GM20431 (cell line): ENCODE measurements around the gene SECTM1.

Source experiments
- in situ Hi-C: fragments of 300-500 bp; cut with MseI, MboI; formaldehyde crosslinking; loops from one replicate; pipeline ENCODE4 v1.15.0; 2020; ENCODE audit warnings: low sequenced_read_pairs; ENCODE audit not compliant: unreplicated experiment

SECTM1 gene

DNA sequence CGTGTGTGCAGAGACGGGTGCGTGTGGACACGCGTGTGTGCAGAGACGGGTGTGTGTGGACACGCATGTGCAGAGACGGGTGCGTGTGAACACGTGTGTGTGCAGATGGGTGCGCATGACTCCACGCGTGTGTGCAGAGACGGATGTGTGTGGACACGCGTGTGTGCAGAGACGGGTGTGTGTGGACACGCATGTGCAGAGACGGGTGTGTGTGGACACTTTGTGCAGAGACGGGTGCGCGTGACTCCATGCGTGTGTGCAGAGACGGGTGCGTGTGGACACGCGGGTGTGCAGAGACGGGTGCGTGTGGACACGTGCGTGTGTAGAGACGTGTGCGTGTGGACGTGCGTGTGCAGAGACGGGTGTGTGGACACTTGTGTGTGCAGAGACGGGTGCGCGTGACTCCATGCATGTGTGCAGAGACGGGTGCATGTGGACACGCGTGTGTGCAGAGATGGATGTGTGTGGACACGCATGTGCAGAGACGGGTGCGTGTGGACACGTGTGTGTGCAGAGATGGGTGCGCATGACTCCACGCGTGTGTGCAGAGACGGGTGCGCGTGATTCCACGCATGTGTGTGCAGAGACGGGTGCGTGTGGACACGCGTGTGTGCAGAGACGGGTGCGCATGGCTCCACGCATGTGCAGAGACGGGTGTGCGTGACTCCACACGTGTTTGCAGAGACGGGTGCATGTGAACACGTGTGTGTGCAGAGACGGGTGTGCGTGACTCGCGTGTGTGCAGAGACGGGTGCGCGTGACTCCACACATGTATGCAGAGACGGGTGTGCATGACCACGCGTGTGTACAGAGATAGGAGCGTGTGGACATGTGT is 14.6 kb downstream of the SECTM1 start:
- in situ Hi-C loops: no loop called here

- in situ Hi-C loops: no loop called here
Measured at GRCh38 chr17:82318169-82318498, 15.4 kb downstream of the SECTM1 start.

- in situ Hi-C loops: no loop called here
Measured at GRCh38 chr17:82317394-82318168, 16.0 kb downstream of the SECTM1 start, which contains the start of gene CD7. Gene CD7 (minus strand): TSS chr17:82317608. CDS start chr17:82317495, 113 bp downstream.

GRCh38 chr17:82316651-82317393 is 16.7 kb downstream of the SECTM1 start:
- in situ Hi-C loops: no loop called here

- in situ Hi-C loops: no loop called here
Measured at GRCh38 chr17:82315703-82316358, 17.7 kb downstream of the SECTM1 start.

- in situ Hi-C loops: no loop called here
Measured at GRCh38 chr17:82314727-82315605, 18.6 kb downstream of the SECTM1 start.

- in situ Hi-C loops: no loop called here
Measured at GRCh38 chr17:82314012-82314726, 19.4 kb downstream of the SECTM1 start.

DNA sequence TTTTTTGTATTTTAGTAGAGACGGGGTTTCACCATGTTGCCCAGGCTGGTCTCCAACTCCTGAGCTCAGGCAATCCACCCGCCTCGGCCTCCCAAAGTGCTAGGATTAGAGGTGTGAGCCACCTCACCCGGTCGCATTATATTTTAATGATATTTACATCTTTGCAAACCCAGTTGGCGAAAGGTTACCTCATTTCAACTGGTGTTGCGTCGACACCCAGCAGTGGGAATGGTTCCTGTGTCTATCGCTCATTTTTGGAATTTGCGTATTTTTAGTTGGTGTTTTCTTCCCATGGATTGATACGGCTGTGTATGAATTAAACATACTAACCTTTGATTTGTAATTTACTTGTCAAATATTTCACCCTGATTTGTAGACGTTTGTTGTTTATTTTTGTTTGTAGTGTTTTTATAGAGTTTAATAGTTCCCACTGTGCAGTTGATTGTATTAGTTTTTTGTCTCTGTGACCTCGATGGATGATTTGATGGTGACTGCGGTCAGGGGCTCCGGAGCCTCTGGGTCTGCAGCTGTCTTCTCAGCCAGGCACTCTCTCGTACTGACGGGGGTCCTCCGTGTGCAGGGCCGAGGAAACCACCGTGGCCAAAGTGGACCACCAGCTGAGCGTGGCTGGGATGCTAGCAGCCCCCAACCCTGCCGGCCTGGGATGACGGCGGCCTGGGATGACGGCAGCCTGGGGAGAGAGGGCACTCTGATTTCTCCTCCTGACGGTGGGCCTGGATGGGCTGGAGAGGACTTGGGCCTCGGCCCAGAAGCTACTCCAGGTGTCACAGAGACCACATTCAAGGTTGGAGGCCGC is 20.2 kb downstream of the SECTM1 start:
- in situ Hi-C loops: no loop called here

- in situ Hi-C loops: no loop called here
Measured at GRCh38 chr17:82311971-82312370, 21.6 kb downstream of the SECTM1 start.

- in situ Hi-C loops: no loop called here
Measured at GRCh38 chr17:82310877-82311276, 22.7 kb downstream of the SECTM1 start.

- in situ Hi-C loops: no loop called here
Measured at GRCh38 chr17:82309656-82310570, 23.7 kb downstream of the SECTM1 start.

GRCh38 chr17:82305727-82306300 is 27.8 kb downstream of the SECTM1 start:
- in situ Hi-C loops: no loop called here

DNA sequence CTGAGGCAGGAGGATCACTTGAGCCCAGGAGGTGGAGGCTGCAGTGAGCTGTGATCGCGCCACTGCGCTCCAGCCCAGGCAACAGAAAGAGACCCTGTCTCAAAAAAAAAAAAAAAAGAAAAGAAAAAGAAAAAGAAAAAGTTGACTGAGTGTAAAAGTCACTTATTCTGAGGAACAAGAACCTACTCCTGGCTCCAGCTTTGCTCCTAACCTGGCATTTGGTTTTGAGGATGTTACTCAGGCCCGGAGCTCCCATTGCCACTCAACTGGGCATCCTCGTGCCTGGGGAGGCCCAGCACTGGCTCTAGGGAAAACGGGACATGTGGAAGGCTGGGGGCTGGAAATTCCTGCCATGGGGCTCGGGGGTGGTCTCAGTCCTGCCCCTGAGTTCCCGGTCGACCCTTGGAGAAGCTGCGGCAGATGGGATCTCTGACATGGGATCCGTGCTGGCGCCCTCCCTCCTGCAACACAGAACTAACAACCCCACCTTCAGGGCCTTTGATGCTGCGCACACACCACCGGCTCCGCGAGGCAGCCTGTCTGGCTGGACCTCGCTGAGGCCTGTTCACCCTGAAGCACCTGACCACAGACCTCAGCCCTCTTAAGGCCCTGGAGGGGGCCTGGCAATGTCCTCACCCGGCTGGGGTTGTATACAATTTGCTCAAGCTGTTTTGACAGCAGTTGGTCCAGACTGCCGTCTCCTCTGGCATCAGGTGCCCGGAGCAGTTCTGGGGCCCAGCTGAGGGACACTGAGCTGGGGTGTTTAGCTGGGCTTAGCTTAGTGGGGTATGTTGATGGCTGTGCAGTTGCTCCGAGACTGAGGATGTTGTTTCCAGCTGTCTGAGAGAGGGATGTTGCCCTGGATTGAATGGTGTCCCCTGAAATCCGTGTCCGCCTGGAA is 28.5 kb downstream of the SECTM1 start:
- in situ Hi-C loops: no loop called here

DNA sequence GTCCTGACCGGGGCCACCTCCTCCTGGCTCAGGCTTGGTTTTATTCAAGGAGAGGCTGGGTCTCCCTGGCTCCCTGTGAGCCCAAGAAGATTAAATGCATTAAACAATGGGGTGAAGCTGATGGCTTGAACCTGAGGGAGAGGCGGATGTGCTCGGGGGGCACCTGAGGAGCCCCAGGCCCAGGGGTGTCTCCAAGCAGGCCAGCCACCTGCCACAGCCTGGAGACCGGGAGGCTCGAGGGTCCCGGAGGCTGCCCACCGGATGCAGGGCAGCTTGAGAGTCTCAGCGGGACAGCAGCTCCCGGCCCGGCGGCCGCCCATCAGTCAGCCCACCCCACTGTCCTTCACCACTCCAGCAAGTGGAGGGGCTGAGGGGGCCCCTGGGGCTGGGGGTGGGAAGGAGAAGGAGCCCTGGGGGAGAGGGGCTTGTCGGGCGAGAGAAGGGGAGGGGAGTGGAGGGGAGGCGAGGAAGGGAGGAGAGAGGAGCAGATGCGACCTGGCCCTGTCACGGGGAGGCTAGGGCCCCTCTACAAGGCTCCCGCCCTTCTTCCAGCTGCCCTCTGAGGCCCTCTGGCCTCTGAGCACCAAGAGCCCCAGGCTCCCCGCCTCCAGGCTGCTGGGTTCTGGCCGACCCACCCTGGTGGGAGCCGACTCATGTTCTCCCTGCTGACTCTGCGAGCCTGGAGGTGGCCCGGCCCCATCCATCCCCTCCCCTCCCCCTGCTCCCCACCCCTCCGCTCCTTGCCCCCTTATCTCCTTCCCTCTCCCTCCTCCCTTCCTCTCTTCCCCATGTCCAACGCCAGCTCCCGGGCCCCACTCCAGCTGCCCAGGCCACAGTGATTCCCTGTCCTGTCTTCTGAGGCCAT is 29.4 kb downstream of the SECTM1 start:
- in situ Hi-C loops: no loop called here
